A549 (cell line): Measurements from ENCODE around the gene GPBP1.

Source experiments
- CBX2 ChIP-seq: fragments of 200-600 bp; sonication (generic); IDR thresholded peaks from 2 replicates; pipeline ENCODE4 v1.6.1; 2016; ENCODE audit warnings: low read depth, mild to moderate bottlenecking, borderline replicate concordance
- CHD2 ChIP-seq: fragments of 150-350 bp; IDR thresholded peaks from 2 replicates; pipeline ENCODE4 v1.6.1; 2014; ENCODE audit warnings: low read length; ENCODE audit not compliant: partially characterized antibody
- EP300 ChIP-seq, 2 experiments: fragments of >200 bp; sonication (Bioruptor Twin); formaldehyde crosslinking; IDR thresholded peaks; 2 replicates in 1 of 2; 3 replicates in 1 of 2; pipeline ENCODE4 v1.6.1; 2016 to 2017
- HOXA7 ChIP-seq: fragments of 250-450 bp; sonication (Bioruptor Pico); IDR thresholded peaks from 2 replicates; pipeline ENCODE4 v1.5.0; 2020; ENCODE audit warnings: mild to moderate bottlenecking, moderate library complexity
- HOXB5 ChIP-seq: fragments of 250-450 bp; sonication (Bioruptor Pico); IDR thresholded peaks from 2 replicates; pipeline ENCODE4 v1.5.0; 2020; ENCODE audit warnings: mild to moderate bottlenecking, moderate library complexity
- RNF2 ChIP-seq: fragments of 200-600 bp; sonication (generic); IDR thresholded peaks from 2 replicates; pipeline ENCODE4 v1.6.1; 2016; ENCODE audit warnings: low read depth, mild to moderate bottlenecking, antibody characterized with exemption, moderate library complexity, borderline replicate concordance
- TF ChIP-seq, protein P1 (sequence below): fragments of >200 bp; sonication (Bioruptor Twin); formaldehyde crosslinking; IDR thresholded peaks from 3 replicates; pipeline ENCODE4 v1.5.1; 2016
- TF ChIP-seq, protein P2 (sequence below): IDR thresholded peaks from 2 replicates; pipeline ENCODE4 v1.6.1; 2012

DNA sequence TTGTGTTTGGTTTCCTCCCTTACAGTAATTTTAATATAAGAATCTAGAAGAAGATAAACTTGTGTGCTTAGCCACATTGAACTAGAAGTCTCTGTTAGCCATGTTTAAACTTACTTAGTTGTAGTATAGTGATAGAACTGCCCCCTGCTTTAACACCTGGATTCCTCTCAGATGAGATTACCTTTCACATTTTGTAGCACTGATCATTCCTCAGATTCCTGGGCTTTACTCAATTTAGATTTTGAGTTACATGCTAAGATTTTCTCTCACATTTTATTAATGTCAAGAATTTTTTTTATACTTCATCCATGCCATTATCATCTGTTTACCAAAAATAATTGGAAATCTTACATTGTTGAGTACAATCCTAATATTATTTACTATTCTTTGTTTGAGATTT lies 70.5 kb downstream of the GPBP1 start:
- TF ChIP-seq, protein P1, sequence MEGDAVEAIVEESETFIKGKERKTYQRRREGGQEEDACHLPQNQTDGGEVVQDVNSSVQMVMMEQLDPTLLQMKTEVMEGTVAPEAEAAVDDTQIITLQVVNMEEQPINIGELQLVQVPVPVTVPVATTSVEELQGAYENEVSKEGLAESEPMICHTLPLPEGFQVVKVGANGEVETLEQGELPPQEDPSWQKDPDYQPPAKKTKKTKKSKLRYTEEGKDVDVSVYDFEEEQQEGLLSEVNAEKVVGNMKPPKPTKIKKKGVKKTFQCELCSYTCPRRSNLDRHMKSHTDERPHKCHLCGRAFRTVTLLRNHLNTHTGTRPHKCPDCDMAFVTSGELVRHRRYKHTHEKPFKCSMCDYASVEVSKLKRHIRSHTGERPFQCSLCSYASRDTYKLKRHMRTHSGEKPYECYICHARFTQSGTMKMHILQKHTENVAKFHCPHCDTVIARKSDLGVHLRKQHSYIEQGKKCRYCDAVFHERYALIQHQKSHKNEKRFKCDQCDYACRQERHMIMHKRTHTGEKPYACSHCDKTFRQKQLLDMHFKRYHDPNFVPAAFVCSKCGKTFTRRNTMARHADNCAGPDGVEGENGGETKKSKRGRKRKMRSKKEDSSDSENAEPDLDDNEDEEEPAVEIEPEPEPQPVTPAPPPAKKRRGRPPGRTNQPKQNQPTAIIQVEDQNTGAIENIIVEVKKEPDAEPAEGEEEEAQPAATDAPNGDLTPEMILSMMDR: no peak
- TF ChIP-seq, protein P2, sequence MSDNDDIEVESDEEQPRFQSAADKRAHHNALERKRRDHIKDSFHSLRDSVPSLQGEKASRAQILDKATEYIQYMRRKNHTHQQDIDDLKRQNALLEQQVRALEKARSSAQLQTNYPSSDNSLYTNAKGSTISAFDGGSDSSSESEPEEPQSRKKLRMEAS: no peak
- TF ChIP-seq CHD2: no peak
- TF ChIP-seq EP300 (IDR thresholded peaks at IDR 0.05): no peak
- no peak for TF ChIP-seq CBX2
- no peak for TF ChIP-seq RNF2
- TF ChIP-seq HOXA7 (CRISPR knock-in tag): no peak
- no peak for TF ChIP-seq HOXB5 (CRISPR knock-in tag)
